Measurements from ENCODE around the gene PAOX.

The PAOX gene

DNA sequence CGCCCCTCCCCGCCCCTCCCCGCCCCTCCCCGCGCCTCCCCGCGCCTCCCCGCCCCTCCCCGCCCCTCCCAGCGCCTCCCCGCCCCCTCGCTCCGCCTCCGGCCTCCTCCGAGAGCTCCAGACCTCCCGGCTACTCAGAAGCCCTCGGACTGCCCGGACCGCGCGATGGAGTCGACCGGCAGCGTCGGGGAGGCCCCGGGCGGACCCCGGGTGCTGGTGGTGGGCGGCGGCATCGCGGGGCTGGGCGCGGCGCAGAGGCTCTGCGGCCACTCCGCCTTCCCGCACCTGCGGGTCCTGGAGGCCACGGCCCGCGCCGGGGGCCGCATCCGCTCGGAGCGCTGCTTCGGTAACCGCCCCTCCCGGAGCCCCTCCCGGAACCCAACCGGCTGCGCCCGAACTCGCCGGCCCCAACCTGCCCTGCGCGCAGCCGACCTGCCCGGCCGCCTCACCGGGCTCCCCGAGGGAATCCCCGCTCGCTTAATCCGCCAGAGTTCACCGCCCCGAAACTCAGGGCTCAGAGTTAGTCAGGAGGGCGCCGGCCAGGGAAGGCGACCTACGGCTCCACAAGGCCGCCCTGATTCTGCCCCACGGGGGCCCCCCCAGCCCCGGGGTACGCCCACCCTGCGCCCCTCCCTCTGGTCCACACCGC lies at the start of gene PAOX:
PAOX (plus strand) TSS at position 111 of the 649 bp plus-strand sequence; CDS start at position 166, 55 bp downstream.
- DNase-seq (ENCODE audit: insufficient read length, low spot score) (no peak), FAIRE-seq (no peak)
- TF ChIP-seq, protein P1, sequence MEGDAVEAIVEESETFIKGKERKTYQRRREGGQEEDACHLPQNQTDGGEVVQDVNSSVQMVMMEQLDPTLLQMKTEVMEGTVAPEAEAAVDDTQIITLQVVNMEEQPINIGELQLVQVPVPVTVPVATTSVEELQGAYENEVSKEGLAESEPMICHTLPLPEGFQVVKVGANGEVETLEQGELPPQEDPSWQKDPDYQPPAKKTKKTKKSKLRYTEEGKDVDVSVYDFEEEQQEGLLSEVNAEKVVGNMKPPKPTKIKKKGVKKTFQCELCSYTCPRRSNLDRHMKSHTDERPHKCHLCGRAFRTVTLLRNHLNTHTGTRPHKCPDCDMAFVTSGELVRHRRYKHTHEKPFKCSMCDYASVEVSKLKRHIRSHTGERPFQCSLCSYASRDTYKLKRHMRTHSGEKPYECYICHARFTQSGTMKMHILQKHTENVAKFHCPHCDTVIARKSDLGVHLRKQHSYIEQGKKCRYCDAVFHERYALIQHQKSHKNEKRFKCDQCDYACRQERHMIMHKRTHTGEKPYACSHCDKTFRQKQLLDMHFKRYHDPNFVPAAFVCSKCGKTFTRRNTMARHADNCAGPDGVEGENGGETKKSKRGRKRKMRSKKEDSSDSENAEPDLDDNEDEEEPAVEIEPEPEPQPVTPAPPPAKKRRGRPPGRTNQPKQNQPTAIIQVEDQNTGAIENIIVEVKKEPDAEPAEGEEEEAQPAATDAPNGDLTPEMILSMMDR (IDR thresholded peaks at IDR 0.05; ENCODE audit: insufficient read depth, missing control alignments), result no peak

DNA sequence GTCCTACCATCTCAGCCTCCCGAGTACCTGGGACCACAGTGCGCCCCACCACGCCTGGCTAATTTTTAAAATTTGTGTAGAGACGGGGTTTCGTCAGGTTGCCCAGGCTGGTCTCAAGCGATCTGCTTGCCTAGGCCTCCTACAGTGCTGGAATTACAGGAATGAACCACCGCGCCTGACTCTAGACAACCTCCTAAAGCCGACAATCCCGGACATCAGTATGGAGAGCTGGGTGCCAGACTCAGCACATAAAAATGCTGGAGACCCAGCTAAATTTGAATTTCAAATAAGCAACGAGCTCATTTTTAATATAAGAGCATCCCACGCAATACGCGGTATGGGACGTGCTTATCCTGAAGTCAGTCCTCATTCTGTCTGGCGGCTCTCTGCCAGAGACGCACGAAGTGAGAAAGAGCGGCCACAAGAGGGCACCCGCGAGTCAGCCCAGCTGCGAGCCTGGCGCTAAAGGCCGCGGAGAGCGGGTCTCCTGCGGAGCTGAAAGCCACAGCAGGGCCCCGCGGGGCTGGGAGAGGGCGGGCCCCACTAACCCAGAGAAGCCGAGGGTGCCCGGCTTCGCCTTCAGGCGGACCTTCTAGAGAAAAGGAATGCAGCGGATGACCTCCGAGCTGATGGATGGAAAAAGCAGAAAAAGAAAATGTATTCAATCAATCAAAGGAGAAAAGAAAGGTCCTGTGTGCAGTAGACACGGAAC lies 49.4 kb upstream of the PAOX start:
- FAIRE-seq, result no peak
- peak; percentile 77 for DNase-seq (ENCODE audit: insufficient read length, low spot score)
- TF ChIP-seq, protein P1 (IDR thresholded peaks at IDR 0.05; ENCODE audit: insufficient read depth, missing control alignments), result peak; percentile 85

DNA sequence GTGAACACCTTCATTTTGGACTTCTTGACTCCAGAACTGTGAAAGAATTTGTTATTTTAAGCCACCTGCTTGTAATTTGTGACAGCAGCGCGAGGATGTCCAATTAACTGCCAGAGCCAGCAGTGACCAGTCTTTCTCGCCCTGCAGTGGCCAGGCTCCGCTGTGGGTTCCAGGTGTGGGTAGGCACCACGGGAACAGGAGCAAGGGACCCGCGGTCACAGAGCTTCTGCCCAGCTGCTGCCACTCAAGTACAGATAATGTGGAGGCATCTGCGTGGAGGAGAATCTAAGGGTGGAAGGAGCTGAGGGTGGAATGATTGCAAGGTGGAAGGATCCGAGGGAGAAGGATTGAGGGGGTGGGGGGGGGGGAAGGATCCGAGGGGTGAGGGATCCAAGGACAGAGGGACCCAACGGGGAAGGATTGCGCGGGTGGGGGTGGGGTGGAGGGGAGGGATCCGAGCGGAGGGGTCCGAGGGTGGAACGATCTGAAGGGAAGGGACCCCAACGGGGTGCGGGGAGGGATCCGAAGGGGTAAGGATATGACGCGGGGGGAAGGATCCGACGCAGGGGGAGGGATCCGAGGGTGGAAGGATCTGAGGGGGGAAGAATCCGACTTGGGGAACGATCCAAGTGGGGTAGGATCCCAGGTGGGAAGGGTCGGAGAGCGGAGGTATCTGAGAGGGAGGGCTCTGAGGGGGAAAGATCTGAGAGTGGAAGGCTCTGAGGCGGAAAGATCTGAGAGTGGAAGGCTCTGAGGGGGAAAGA lies 45.9 kb upstream of the PAOX start:
- DNase-seq (ENCODE audit: insufficient read length, low spot score), result no peak
- TF ChIP-seq, protein P1 (IDR thresholded peaks at IDR 0.05; ENCODE audit: insufficient read depth, missing control alignments), result no peak
- FAIRE-seq, result no peak

DNA sequence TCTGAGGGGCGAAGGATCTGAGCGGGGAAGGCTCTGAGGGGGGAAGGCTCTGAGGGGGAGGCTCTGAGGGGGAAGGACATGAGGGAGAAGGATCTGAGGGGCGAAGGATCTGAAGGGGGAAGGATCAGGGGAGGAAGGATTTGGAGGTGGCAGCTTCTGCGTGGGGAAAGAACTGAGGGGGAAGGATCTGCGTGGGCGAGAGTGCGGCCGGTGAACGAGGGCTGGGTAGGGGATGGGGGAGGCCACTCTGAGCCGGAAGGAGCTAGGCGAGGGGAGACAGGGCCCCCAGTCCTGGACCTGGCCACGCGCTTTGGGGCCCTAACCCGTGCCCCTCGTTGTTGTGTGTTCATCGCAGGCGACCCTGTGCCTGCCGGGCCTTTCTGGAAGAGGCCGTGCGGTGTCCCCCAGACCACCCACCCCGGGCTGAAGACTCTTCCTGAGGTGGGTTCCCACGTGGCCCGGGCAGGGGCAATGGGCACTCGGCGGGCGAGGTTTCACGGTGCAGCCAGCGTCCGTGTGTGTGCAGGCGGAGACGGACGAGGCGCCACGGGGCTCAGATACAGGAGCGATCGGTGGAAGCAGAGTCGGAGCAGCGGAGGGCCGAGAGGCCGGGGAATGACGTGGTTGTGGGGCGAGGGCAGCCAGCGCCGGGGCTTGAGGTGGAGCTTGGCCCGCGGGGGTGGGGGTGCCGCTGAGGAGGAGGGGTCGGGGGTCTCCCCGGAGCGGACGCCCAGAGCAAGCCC lies 44.4 kb upstream of the PAOX start:
- TF ChIP-seq, protein P1 (IDR thresholded peaks at IDR 0.05; ENCODE audit: insufficient read depth, missing control alignments), result no peak
- DNase-seq (ENCODE audit: insufficient read length, low spot score) (no peak), FAIRE-seq (no peak)

DNA sequence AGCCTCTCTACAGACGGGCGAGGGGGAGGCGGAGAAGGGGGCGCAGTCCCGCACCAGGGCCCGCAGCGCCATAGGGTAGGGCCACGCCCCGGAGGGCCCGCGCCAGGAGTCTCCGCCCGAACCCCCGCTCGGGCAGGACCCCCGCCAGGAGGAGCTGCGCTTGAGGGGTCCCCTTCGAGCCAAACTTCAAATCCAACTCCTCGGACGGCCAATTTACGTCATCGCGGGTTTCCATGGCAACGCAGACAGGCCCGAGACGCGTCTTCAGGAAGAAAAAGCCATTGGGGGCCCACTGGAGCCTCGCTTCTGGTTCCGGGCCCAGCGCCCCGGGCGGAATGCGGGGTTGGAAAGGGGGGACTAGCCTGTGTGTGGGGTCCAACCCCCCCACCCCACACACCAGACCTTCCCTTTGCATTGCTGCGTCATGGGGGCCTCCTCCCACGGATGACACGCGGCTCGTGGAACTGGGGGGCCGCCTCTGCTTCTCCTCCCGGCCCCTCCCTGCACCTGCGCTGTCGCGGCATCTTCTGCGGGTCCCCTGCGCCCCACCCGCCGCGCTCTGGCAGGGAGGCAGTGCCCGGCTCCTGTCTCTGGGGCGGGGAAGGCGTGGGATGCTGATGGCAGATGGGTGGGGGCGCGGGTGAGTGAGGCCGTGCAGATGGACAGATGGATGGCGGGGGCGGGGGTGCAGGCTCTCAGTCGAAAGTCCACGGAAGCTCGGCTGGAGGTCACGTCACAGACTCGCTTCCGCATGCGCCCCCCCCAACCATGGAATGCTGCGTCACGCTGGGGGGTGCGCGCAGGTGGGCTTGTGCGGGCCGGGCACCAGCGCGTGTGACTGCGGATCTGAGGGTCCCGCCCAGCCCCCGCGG lies 43.6 kb upstream of the PAOX start:
- TF ChIP-seq, protein P1 (IDR thresholded peaks at IDR 0.05; ENCODE audit: insufficient read depth, missing control alignments), result no peak
- FAIRE-seq (no peak), DNase-seq (ENCODE audit: insufficient read length, low spot score) (no peak)

DNA sequence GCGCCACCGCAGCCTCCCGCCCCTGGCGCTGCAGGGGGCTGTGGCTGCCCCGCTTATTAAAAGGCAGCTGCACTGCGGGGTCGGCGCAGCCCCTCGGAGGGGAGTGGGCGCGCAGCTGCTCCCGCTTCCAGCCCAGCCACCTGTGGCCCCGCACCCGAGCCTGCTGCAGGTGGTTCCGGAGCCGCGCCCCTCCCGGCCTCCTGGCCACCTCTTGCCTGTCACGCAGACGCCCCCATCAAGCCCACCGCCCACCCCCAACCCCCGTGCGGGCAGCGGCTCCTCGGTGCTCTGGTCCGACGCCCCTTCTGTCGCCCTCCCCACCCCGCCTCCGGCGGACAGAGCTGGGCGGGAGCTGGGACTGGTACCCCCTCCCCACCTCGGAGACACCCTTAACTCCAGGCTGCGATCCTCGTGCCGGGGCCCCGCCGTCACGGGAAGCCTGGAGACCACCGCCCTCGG lies 42.9 kb upstream of the PAOX start:
- TF ChIP-seq, protein P1 (IDR thresholded peaks at IDR 0.05; ENCODE audit: insufficient read depth, missing control alignments), result no peak
- FAIRE-seq (no peak), DNase-seq (ENCODE audit: insufficient read length, low spot score) (no peak)

All from D721Med (cell line).